ENCODE data around the gene SCLY. TPM values are rescaled to one million over a fixed set of nuclear protein-coding genes. Genes with fewer than 3 reads are reported as not detected.

Gene SCLY
- polyA plus RNA-seq, 2 of the 4 experiments (the other 2 are of a cell fraction) = 19.0 to 28.3 TPM

DNA sequence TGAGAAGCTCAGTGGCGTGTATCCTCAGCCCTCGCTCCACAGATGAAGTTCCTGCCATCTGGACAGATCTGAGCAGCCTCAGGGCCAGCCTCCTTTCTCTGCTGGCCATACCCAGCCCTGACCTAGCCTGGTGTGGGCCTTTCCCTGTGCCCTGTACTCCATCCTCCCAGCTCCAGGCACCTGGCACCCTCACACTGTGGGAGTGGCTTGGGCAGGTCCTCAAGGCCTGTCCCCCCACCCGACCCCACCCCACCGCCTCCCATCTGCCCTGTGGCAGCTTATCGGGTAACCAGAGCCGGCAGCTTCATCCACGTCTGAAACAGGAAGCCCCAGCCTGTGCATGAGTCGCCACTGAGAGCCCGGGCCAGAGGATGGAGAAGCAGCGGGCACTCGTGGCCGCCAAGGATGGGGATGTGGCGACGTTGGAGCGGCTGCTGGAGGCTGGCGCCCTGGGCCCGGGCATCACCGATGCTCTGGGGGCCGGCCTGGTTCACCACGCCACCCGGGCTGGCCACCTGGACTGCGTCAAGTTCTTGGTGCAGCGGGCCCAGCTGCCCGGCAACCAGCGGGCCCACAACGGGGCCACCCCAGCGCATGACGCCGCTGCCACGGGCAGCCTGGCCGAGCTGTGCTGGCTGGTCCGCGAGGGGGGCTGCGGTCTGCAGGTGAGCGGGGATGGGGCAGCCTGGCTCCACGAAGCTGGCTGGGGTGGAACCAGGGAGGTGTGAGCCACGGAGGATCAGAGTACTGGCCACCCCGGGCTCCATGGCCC, 39.4 kb downstream of the SCLY start, which contains the start of gene ESPNL:
Gene ESPNL (plus strand): TSS at position 292 of the 772 bp plus-strand sequence. CDS start 80 bp downstream, at position 372.
- FAIRE-seq (no peak), ATAC-seq (no peak), DNase-seq (ENCODE audit: low read depth in 1 of 2, low spot score in 1 of 2) (no peak)
- ChIA-PET CTCF (interaction anchor here (0.9 to 1.2 kb wide), 2 partner anchors 39 kb away, joined by 3 to 4 read pairs; partner anchors contain the start of gene SCLY), POLR2A (no interaction called here)
- TF ChIP-seq REST (IDR thresholded peaks at IDR 0.05) (no peak), CBX2 (IDR thresholded peaks at IDR 0.05; ENCODE audit: borderline replicate concordance, low read depth) (no peak), HMGXB4 (CRISPR knock-in tag; IDR thresholded peaks at IDR 0.05; ENCODE audit: borderline replicate concordance) (no peak), NFE2L2 (conservative IDR thresholded peaks at IDR 0.05; ENCODE audit: low read length) (no peak)
- TF ChIP-seq, protein P1, sequence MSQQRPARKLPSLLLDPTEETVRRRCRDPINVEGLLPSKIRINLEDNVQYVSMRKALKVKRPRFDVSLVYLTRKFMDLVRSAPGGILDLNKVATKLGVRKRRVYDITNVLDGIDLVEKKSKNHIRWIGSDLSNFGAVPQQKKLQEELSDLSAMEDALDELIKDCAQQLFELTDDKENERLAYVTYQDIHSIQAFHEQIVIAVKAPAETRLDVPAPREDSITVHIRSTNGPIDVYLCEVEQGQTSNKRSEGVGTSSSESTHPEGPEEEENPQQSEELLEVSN (IDR thresholded peaks at IDR 0.05; ENCODE audit: borderline replicate concordance, low read depth) = no peak
- no peak within 1 kb of the TSS for H3K4me3 ChIP-seq
- 81% methylated on average over 16 of the region's 38 CpGs for WGBS (ENCODE audit: missing lambda C conversion rate)
- H3K4me1 ChIP-seq = no peaks in the 10 kb centered on the region
- H3K4me2 ChIP-seq = no peak within 1 kb of the TSS
- H3K27ac ChIP-seq = no peak within 1 kb of the TSS
- no peaks in the 10 kb centered on the region for H3K9me3 ChIP-seq

DNA sequence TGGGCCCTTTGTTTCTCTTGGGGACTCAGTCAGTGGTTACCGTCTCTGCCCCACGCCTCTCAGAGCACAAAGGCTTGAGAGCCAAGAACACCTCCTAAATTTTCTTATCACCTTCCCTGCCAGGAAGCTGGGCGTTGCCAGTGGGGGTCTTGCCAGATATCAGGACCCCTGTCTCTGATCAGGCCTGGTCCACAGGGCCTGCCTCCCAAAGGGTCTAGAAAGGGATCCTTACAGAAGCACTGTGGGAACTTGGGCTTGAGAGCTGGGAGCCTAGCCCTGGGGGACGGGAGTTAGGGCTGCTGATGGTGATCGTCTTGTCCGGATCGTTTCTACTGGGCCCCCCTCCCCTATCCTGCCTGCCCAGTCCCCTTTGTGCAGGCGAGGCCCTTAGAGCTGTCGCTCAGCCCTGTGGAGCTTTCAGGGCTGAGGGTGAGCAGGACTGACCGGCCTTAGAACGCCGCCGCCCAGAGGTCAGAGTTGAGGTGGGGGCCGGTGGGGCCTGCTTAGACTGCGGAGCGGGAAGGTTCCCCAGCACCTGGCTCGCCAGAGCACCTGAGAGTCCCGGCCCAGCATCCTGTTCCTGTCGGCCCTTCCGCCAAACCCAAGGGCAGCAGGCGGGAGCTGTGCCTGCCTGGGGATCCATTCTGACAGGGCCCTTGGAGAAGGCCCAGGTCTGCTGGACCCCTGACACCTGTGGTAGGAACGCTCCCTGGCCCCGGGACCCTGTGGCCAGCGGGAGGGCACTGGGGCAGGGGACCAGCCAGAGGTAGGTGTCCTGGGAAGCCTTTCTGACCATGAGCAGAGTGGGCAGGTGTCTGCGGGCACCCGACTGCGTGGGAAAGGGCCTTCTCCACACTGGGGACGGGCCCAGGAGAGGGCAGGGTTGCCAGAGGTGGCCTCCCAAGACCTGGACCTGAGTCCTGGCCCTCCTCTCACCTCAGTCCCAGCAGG, 40.3 kb downstream of the SCLY start:
- ATAC-seq (no peak), FAIRE-seq (no peak), DNase-seq (ENCODE audit: low read depth in 1 of 2, low spot score in 1 of 2) (no peak)
- Histone ChIP-seq H3K27ac (no peak overlapping the region), H3K4me1 (no peaks in the 10 kb centered on the region), H3K4me2 (no peak overlapping the region), H3K9me3 (no peaks in the 10 kb centered on the region), H3K4me3 (no peak overlapping the region)
- TF ChIP-seq RNF2 (IDR thresholded peaks at IDR 0.05; ENCODE audit: borderline replicate concordance, low read depth) (no peak), SREBF2 (IDR thresholded peaks at IDR 0.05) (no peak), HOXA7 (CRISPR knock-in tag; IDR thresholded peaks at IDR 0.05) (no peak), FOXS1 (CRISPR knock-in tag; IDR thresholded peaks at IDR 0.05) (no peak), CEBPB (IDR thresholded peaks at IDR 0.05) (no peak), FOSL2 (IDR thresholded peaks at IDR 0.05) (no peak), FOSL2 (CRISPR knock-in tag; IDR thresholded peaks at IDR 0.05) (no peak), NR3C1 (IDR thresholded peaks at IDR 0.05) (no peak), HOXB13 (CRISPR knock-in tag; IDR thresholded peaks at IDR 0.05; ENCODE audit: low read depth) (no peak), EHMT2 (IDR thresholded peaks at IDR 0.05; ENCODE audit: low read depth) (no peak), EHF (CRISPR knock-in tag; IDR thresholded peaks at IDR 0.05) (no peak), ZNF302 (CRISPR knock-in tag; IDR thresholded peaks at IDR 0.05) (no peak), SMC3 (IDR thresholded peaks at IDR 0.05) (no peak), NFE2L2 (conservative IDR thresholded peaks at IDR 0.05; ENCODE audit: low read length) (no peak), MAFK (IDR thresholded peaks at IDR 0.05; ENCODE audit: partially characterized antibody) (no peak), JUN (IDR thresholded peaks at IDR 0.05) (no peak), ZSCAN20 (CRISPR knock-in tag; IDR thresholded peaks at IDR 0.05) (no peak)
- TF ChIP-seq, protein P1 (IDR thresholded peaks at IDR 0.05; ENCODE audit: borderline replicate concordance, low read depth) = no peak
- TF ChIP-seq, protein P2, sequence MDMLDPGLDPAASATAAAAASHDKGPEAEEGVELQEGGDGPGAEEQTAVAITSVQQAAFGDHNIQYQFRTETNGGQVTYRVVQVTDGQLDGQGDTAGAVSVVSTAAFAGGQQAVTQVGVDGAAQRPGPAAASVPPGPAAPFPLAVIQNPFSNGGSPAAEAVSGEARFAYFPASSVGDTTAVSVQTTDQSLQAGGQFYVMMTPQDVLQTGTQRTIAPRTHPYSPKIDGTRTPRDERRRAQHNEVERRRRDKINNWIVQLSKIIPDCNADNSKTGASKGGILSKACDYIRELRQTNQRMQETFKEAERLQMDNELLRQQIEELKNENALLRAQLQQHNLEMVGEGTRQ (IDR thresholded peaks at IDR 0.05) = no peak
- TF ChIP-seq, protein P3, sequence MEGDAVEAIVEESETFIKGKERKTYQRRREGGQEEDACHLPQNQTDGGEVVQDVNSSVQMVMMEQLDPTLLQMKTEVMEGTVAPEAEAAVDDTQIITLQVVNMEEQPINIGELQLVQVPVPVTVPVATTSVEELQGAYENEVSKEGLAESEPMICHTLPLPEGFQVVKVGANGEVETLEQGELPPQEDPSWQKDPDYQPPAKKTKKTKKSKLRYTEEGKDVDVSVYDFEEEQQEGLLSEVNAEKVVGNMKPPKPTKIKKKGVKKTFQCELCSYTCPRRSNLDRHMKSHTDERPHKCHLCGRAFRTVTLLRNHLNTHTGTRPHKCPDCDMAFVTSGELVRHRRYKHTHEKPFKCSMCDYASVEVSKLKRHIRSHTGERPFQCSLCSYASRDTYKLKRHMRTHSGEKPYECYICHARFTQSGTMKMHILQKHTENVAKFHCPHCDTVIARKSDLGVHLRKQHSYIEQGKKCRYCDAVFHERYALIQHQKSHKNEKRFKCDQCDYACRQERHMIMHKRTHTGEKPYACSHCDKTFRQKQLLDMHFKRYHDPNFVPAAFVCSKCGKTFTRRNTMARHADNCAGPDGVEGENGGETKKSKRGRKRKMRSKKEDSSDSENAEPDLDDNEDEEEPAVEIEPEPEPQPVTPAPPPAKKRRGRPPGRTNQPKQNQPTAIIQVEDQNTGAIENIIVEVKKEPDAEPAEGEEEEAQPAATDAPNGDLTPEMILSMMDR (IDR thresholded peaks at IDR 0.05) = no peak
- POLR2A ChIA-PET = no interaction called here
- CTCF ChIA-PET = no interaction called here
- whole genome bisulfite sequencing (ENCODE audit: missing lambda C conversion rate) = 91% methylated on average over 13 of the region's 28 CpGs
